Measurements from ENCODE around the gene ADRM1. TPM values are rescaled to one million over a fixed set of nuclear protein-coding genes. Genes with fewer than 3 reads are reported as not detected.

ADRM1 gene
- total and polyA plus RNA-seq, 10 of the 15 experiments (the other 5 are each of a cell fraction or from before 2014, with no cell fraction given), result 3.4 to 213 (median 95.9) TPM

DNA sequence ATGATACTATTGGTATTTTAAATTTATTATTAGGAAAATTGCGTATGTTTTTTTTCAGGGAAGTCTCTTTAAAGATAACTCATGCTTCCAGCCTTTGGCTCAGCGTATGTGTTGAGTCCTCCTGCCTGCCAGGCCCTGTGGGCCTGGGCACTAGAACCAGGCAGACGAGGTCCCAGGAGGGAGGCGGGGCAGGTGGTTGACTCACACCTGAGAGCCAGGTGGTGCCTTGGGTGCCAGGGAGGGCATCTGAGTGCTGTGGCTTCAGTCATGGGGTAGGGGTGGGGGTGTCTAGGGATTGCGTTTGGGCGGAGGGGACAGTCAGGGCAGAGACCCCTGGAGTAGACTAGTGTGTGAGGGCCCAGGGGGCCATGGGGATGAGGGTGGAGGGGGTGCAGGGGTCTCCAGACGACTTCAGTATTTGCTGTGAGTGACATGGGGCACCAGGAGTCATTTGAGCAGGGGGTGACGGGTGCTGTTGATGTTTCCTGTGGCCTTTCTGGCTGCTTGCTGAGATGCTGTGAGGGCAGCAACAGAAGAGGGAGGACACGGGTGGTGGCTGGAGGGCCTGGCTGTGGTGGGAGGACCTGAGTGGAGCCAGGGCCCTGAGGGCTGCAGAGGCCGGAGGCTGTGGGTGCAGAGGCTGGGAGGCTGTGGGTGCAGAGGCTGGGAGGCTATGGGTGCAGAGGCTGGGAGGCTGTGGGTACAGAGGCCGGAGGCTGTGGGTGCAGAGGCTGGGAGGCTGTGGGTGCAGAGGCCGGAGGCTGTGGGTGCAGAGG, 14.8 kb upstream of the ADRM1 start:
- POLR2A ChIA-PET, result no interaction called here
- Histone ChIP-seq H3K4me2 (ENCODE audit: control insufficient read depth, insufficient read depth) (no peak overlapping the region), H3K9me3 (replicated peaks; ENCODE audit: control insufficient read depth, insufficient read depth, low read length) (no peaks in the 10 kb centered on the region), H2AFZ (ENCODE audit: control insufficient read depth, low read depth, low read length) (no peak overlapping the region), H3K4me3 (no peak overlapping the region), H3K4me1 (ENCODE audit: control insufficient read depth, insufficient read depth, low read length) (no peaks in the 10 kb centered on the region), H3K9ac (ENCODE audit: control insufficient read depth, insufficient read depth, low read length) (no peak overlapping the region), H4K20me1 (ENCODE audit: control insufficient read depth, insufficient read depth) (no peaks in the 10 kb centered on the region), H3K27ac (ENCODE audit: control insufficient read depth, insufficient read depth) (no peak overlapping the region), H3K36me3 (ENCODE audit: control insufficient read depth in 2 of 2, insufficient read depth in 2 of 2, low read length in 1 of 2) (peaks cover 7 to 14% of the 10 kb centered on the region in 2 experiments; a peak in 3 of 4 replicates), H3K27me3 (replicated peaks in 1 of 2; ENCODE audit: control insufficient read depth in 2 of 2, insufficient read depth in 2 of 2, low read length in 1 of 2) (no peaks in the 10 kb centered on the region), H3K79me2 (ENCODE audit: control insufficient read depth, insufficient read depth, low read length) (no peaks in the 10 kb centered on the region)
- no peak for FAIRE-seq
- no peak for ATAC-seq
- TF ChIP-seq NFYB (IDR thresholded peaks at IDR 0.05; ENCODE audit: insufficient read depth, low read depth, low read length) (no peak), SIX5 (IDR thresholded peaks at IDR 0.05; ENCODE audit: low read depth, low read length, severe bottlenecking) (no peak)
- in situ Hi-C loops (cut with MboI), result no loop called here
- RAD21 ChIA-PET (ENCODE audit: unreplicated experiment), result no interaction called here
- BruUV-seq (replicated peaks), result no TSS peak
- CTCF ChIA-PET, result no interaction called here
- intact Hi-C loops (cut with micrococcal nuclease; ENCODE audit: unreplicated experiment), result no loop called here
- no peak for DNase-seq (ENCODE audit: low read depth, low spot score)
- WGBS (ENCODE audit: insufficient coverage, insufficient replicate concordance, low lambda C conversion rate, missing lambda C conversion rate), result 94% methylated on average over 10 of the region's 12 CpGs
- SMC1A ChIA-PET (ENCODE audit: uncharacterized antibody, unreplicated experiment), result no interaction called here

DNA sequence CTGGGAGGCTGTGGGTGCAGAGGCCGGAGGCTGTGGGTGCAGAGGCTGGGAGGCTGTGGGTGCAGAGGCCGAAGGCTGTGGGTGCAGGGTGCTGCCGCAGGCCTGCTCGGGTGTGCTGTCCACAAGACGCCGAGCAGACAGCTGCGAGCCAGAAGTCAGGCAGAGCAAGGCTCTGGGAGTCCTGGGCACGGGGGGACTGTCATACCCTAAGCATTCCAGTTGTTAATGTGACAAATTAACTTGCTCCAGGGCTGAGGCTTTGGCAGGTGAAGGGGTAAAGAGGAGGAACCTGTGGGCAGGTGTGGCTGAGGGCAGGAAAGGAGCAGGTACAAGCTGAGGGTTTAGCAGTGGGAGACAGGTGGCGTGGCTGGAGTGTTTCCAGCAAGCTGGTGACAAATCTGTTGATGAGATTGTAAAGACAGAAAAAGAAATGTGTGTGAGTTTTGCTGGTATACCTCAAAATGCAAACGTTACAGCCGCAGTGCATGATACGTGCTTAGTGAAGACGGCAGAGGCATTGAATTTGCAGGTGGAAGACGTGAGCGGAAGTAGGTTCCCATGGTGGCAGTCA, 14.2 kb upstream of the ADRM1 start:
- FAIRE-seq (no peak), DNase-seq (ENCODE audit: low read depth, low spot score) (no peak), ATAC-seq (no peak)
- H3K4me2 ChIP-seq (ENCODE audit: control insufficient read depth, insufficient read depth), result no peak overlapping the region
- no peaks in the 10 kb centered on the region for H3K9me3 ChIP-seq (replicated peaks; ENCODE audit: control insufficient read depth, insufficient read depth, low read length)
- no peaks in the 10 kb centered on the region for H3K4me1 ChIP-seq (ENCODE audit: control insufficient read depth, insufficient read depth, low read length)
- no peak overlapping the region for H3K4me3 ChIP-seq
- CTCF ChIA-PET, result no interaction called here
- WGBS (ENCODE audit: insufficient coverage, insufficient replicate concordance, low lambda C conversion rate, missing lambda C conversion rate), result 94% methylated on average over 15 of the region's 15 CpGs
- no TSS peak for BruUV-seq (replicated peaks)
- H2AFZ ChIP-seq (ENCODE audit: control insufficient read depth, low read depth, low read length), result no peak overlapping the region
- H3K79me2 ChIP-seq (ENCODE audit: control insufficient read depth, insufficient read depth, low read length), result no peaks in the 10 kb centered on the region
- no peaks in the 10 kb centered on the region for H4K20me1 ChIP-seq (ENCODE audit: control insufficient read depth, insufficient read depth)
- SMC1A ChIA-PET (ENCODE audit: uncharacterized antibody, unreplicated experiment), result no interaction called here
- POLR2A ChIA-PET, result no interaction called here
- H3K27ac ChIP-seq (ENCODE audit: control insufficient read depth, insufficient read depth), result no peak overlapping the region
- H3K27me3 ChIP-seq (replicated peaks in 1 of 2; ENCODE audit: control insufficient read depth in 2 of 2, insufficient read depth in 2 of 2, low read length in 1 of 2), result no peaks in the 10 kb centered on the region
- in situ Hi-C loops (cut with MboI) (no loop called here), intact Hi-C loops (cut with micrococcal nuclease; ENCODE audit: unreplicated experiment) (no loop called here)
- H3K36me3 ChIP-seq (ENCODE audit: control insufficient read depth in 2 of 2, insufficient read depth in 2 of 2, low read length in 1 of 2), result peaks cover 3 to 13% of the 10 kb centered on the region in 2 experiments; a peak in 3 of 4 replicates
- no peak overlapping the region for H3K9ac ChIP-seq (ENCODE audit: control insufficient read depth, insufficient read depth, low read length)
- RAD21 ChIA-PET (ENCODE audit: unreplicated experiment), result no interaction called here
- TF ChIP-seq NR2C1 (IDR thresholded peaks at IDR 0.05), result no peak
- TF ChIP-seq, protein P1, sequence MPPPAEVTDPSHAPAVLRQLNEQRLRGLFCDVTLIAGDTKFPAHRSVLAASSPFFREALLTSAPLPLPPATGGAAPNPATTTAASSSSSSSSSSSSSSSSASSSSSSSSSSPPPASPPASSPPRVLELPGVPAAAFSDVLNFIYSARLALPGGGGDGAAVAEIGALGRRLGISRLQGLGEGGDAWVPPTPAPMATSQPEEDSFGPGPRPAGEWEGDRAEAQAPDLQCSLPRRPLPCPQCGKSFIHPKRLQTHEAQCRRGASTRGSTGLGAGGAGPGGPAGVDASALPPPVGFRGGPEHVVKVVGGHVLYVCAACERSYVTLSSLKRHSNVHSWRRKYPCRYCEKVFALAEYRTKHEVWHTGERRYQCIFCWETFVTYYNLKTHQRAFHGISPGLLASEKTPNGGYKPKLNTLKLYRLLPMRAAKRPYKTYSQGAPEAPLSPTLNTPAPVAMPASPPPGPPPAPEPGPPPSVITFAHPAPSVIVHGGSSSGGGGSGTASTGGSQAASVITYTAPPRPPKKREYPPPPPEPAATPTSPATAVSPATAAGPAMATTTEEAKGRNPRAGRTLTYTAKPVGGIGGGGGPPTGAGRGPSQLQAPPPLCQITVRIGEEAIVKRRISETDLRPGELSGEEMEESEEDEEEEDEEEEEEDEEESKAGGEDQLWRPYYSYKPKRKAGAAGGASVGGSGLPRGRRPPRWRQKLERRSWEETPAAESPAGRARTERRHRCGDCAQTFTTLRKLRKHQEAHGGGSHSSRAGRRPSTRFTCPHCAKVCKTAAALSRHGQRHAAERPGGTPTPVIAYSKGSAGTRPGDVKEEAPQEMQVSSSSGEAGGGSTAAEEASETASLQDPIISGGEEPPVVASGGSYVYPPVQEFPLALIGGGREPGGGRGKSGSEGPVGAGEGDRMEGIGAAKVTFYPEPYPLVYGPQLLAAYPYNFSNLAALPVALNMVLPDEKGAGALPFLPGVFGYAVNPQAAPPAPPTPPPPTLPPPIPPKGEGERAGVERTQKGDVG (CRISPR knock-in tag; IDR thresholded peaks at IDR 0.05), result no peak
- TF ChIP-seq, protein P2, sequence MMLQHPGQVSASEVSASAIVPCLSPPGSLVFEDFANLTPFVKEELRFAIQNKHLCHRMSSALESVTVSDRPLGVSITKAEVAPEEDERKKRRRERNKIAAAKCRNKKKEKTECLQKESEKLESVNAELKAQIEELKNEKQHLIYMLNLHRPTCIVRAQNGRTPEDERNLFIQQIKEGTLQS (IDR thresholded peaks at IDR 0.05; ENCODE audit: borderline replicate concordance, extremely low read depth, low read depth, low read length), result no peak
- TF ChIP-seq, protein P3, sequence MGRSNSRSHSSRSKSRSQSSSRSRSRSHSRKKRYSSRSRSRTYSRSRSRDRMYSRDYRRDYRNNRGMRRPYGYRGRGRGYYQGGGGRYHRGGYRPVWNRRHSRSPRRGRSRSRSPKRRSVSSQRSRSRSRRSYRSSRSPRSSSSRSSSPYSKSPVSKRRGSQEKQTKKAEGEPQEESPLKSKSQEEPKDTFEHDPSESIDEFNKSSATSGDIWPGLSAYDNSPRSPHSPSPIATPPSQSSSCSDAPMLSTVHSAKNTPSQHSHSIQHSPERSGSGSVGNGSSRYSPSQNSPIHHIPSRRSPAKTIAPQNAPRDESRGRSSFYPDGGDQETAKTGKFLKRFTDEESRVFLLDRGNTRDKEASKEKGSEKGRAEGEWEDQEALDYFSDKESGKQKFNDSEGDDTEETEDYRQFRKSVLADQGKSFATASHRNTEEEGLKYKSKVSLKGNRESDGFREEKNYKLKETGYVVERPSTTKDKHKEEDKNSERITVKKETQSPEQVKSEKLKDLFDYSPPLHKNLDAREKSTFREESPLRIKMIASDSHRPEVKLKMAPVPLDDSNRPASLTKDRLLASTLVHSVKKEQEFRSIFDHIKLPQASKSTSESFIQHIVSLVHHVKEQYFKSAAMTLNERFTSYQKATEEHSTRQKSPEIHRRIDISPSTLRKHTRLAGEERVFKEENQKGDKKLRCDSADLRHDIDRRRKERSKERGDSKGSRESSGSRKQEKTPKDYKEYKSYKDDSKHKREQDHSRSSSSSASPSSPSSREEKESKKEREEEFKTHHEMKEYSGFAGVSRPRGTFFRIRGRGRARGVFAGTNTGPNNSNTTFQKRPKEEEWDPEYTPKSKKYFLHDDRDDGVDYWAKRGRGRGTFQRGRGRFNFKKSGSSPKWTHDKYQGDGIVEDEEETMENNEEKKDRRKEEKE (IDR thresholded peaks at IDR 0.05), result no peak
